ENCODE results near the gene RHOA.

Gene RHOA

GRCh38 chr3:49421890-49422378 lies 10.2 kb upstream of the RHOA start:
- no peak overlapping the region for H3K4me3 ChIP-seq (ENCODE audit: low read depth, low read length)
- TF ChIP-seq, protein P1, sequence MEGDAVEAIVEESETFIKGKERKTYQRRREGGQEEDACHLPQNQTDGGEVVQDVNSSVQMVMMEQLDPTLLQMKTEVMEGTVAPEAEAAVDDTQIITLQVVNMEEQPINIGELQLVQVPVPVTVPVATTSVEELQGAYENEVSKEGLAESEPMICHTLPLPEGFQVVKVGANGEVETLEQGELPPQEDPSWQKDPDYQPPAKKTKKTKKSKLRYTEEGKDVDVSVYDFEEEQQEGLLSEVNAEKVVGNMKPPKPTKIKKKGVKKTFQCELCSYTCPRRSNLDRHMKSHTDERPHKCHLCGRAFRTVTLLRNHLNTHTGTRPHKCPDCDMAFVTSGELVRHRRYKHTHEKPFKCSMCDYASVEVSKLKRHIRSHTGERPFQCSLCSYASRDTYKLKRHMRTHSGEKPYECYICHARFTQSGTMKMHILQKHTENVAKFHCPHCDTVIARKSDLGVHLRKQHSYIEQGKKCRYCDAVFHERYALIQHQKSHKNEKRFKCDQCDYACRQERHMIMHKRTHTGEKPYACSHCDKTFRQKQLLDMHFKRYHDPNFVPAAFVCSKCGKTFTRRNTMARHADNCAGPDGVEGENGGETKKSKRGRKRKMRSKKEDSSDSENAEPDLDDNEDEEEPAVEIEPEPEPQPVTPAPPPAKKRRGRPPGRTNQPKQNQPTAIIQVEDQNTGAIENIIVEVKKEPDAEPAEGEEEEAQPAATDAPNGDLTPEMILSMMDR (IDR thresholded peaks at IDR 0.05; ENCODE audit: borderline replicate concordance, insufficient read depth, low read depth, low read length): no peak

DNA sequence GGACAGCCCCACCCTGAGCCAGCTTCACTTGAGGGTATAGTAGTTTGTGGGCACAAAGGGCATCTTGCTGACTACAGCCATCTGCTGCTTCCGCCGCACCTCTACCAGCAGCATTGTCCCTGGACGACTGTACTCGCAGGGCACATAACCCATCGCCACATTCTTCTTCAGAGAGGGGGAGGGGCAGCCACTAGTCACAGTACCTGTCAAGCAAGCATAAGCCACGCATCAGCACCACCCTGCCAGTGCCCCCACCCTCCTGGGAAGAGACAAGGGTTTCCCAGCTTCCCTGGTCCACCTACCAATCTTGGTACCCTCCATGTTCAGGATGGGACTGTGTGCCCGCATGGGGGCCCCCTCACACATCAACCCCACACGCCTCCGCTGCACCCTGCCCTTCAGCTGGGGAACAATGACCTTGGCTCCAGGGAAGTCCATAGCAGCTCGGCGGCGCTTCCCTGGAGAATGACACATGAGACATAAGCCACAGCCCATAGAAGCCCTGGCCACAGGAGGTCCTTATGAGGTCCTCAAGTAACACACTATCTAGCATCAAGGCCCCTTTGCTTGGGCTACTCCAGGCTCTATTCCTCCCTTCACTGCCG lies 5.8 kb upstream of the RHOA start:
- no peak overlapping the region for H3K4me3 ChIP-seq (ENCODE audit: low read depth, low read length)
- TF ChIP-seq, protein P1 (IDR thresholded peaks at IDR 0.05; ENCODE audit: borderline replicate concordance, insufficient read depth, low read depth, low read length): no peak

GRCh38 chr3:49416867-49417266 lies 5.1 kb upstream of the RHOA start:
- TF ChIP-seq, protein P1 (IDR thresholded peaks at IDR 0.05; ENCODE audit: borderline replicate concordance, insufficient read depth, low read depth, low read length): no peak
- no peak overlapping the region for H3K4me3 ChIP-seq (ENCODE audit: low read depth, low read length)

DNA sequence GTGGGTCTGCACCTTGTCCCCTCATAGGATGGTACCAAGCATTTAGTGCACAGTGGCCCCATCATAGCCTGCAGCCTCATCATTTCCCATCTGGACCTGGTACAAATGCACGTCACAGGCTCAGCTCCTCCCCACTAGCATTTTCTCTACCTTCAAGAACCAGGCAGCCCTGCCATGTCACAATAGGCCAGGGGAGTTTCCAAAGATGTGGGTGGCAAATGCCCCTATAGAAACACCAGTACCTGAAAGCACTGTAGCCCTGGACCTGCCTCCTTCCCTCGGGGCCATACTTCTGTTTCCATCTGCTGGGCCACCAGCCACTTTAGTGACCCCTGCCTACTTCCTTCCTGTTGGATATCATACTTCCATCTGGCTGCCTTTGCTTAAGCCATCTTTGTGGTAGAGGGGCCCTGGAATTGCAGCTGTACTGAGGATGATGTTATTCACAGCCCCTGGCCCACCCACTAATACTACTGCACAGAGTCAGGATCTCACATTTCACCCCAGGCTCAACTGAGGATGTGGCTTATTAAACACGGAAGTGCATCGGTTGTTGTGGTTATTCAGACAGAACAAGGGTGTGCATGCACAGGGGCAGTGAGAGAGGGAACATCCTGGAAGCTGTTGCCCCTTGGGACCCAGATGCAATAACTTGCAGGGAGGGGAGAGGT lies 4.3 kb upstream of the RHOA start:
- no peak overlapping the region for H3K4me3 ChIP-seq (ENCODE audit: low read depth, low read length)
- TF ChIP-seq, protein P1 (IDR thresholded peaks at IDR 0.05; ENCODE audit: borderline replicate concordance, insufficient read depth, low read depth, low read length): no peak

- H3K4me3 ChIP-seq (ENCODE audit: low read depth, low read length): no peak overlapping the region
- TF ChIP-seq, protein P1 (IDR thresholded peaks at IDR 0.05; ENCODE audit: borderline replicate concordance, insufficient read depth, low read depth, low read length): no peak
Observed at GRCh38 chr3:49414753-49415152, 3.0 kb upstream of the RHOA start.

- H3K4me3 ChIP-seq (ENCODE audit: low read depth, low read length): peak overlapping the region; percentile 86
- TF ChIP-seq, protein P1 (IDR thresholded peaks at IDR 0.05; ENCODE audit: borderline replicate concordance, insufficient read depth, low read depth, low read length): no peak
Observed at GRCh38 chr3:49413338-49413734, 1.6 kb upstream of the RHOA start.

All from GM12875 (cell line).